SK-N-SH (cell line): ENCODE measurements around the gene FAM43B.

Experiments
- EP300 ChIP-seq, 2 experiments: IDR thresholded peaks; 2 replicates each; pipeline versions ENCODE4 v1.4.0 to v1.6.1; 2012; ENCODE audit warnings: borderline replicate concordance in 1 of 2, low read depth in 1 of 2, low read length in 1 of 2
- FOXM1 ChIP-seq: IDR thresholded peaks from 2 replicates; pipeline ENCODE4 v1.4.0; 2012; ENCODE audit warnings: low read depth, mild to moderate bottlenecking
- GABPA ChIP-seq: IDR thresholded peaks from 2 replicates; pipeline ENCODE4 v1.4.0; 2012; ENCODE audit warnings: low read depth, mild to moderate bottlenecking
- MEF2A ChIP-seq: IDR thresholded peaks from 2 replicates; pipeline ENCODE4 v1.4.0; 2012; ENCODE audit warnings: low read depth, borderline replicate concordance
- NRF1 ChIP-seq: IDR thresholded peaks from 2 replicates; pipeline ENCODE4 v1.6.1; 2012; ENCODE audit warnings: low read depth, mild to moderate bottlenecking, low read length
- POLR2AphosphoS5 ChIP-seq: IDR thresholded peaks from 2 replicates; pipeline ENCODE4 v1.6.1; 2012; ENCODE audit warnings: low read depth, low read length
- RAD21 ChIP-seq: IDR thresholded peaks from 2 replicates; pipeline ENCODE4 v1.6.1; 2012; ENCODE audit warnings: mild to moderate bottlenecking, low read length
- RCOR1 ChIP-seq: fragments of 150-350 bp; IDR thresholded peaks from 2 replicates; pipeline ENCODE4 v1.6.1; 2017; ENCODE audit warnings: antibody characterized with exemption, low read length
- TAF1 ChIP-seq: IDR thresholded peaks from 2 replicates; pipeline ENCODE4 v1.6.1; 2012; ENCODE audit warnings: low read depth, mild to moderate bottlenecking, low read length, moderate library complexity, borderline replicate concordance
- TCF12 ChIP-seq: IDR thresholded peaks from 2 replicates; pipeline ENCODE4 v1.4.0; 2012
- TF ChIP-seq, protein P1 (sequence below): fragments of 200-600 bp; sonication (generic); IDR thresholded peaks from 2 replicates; pipeline ENCODE4 v1.6.1; 2017; ENCODE audit warnings: antibody characterized with exemption, mild to moderate bottlenecking, moderate library complexity
- TF ChIP-seq, protein P2 (sequence below): fragments of 150-350 bp; IDR thresholded peaks from 2 replicates; pipeline ENCODE4 v1.6.1; 2017; ENCODE audit warnings: antibody characterized with exemption, low read length, low read depth, borderline replicate concordance

GRCh38 chr1:20578062-20578461 lies 25.7 kb downstream of the FAM43B start:
- TF ChIP-seq, protein P1, sequence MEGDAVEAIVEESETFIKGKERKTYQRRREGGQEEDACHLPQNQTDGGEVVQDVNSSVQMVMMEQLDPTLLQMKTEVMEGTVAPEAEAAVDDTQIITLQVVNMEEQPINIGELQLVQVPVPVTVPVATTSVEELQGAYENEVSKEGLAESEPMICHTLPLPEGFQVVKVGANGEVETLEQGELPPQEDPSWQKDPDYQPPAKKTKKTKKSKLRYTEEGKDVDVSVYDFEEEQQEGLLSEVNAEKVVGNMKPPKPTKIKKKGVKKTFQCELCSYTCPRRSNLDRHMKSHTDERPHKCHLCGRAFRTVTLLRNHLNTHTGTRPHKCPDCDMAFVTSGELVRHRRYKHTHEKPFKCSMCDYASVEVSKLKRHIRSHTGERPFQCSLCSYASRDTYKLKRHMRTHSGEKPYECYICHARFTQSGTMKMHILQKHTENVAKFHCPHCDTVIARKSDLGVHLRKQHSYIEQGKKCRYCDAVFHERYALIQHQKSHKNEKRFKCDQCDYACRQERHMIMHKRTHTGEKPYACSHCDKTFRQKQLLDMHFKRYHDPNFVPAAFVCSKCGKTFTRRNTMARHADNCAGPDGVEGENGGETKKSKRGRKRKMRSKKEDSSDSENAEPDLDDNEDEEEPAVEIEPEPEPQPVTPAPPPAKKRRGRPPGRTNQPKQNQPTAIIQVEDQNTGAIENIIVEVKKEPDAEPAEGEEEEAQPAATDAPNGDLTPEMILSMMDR = no peak
- TF ChIP-seq RAD21 (no peak), EP300 (IDR thresholded peaks at IDR 0.05; ENCODE audit: borderline replicate concordance in 1 of 2, low read depth in 1 of 2, low read length in 1 of 2) (no peak), POLR2AphosphoS5 (no peak), RCOR1 (no peak), TCF12 (no peak), GABPA (no peak), TAF1 (no peak), NRF1 (no peak), MEF2A (no peak), FOXM1 (no peak)
- TF ChIP-seq, protein P2, sequence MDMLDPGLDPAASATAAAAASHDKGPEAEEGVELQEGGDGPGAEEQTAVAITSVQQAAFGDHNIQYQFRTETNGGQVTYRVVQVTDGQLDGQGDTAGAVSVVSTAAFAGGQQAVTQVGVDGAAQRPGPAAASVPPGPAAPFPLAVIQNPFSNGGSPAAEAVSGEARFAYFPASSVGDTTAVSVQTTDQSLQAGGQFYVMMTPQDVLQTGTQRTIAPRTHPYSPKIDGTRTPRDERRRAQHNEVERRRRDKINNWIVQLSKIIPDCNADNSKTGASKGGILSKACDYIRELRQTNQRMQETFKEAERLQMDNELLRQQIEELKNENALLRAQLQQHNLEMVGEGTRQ = no peak
